HCT116 (cell line): ENCODE results near the gene ZNF618.

Source experiments
- EZH2phosphoT487 ChIP-seq: fragments of 200-600 bp; IDR thresholded peaks from 2 replicates; pipeline ENCODE4 v1.6.1; 2018; ENCODE audit warnings: antibody characterized with exemption, borderline replicate concordance
- FOSL1 ChIP-seq: IDR thresholded peaks from 2 replicates; pipeline ENCODE4 v1.6.1; 2012; ENCODE audit warnings: low read depth
- POLR2A ChIP-seq: IDR thresholded peaks from 2 replicates; pipeline ENCODE4 v1.7.0; 2011; ENCODE audit warnings: borderline replicate concordance; ENCODE audit not compliant: insufficient read depth, insufficient read length; ENCODE audit errors: extremely low read depth
- POLR2AphosphoS5 ChIP-seq: IDR thresholded peaks from 2 replicates; pipeline ENCODE4 v1.6.1; 2011; ENCODE audit warnings: mild to moderate bottlenecking, low read depth, low read length, moderate library complexity
- SIN3A ChIP-seq: IDR thresholded peaks from 2 replicates; pipeline ENCODE4 v1.6.1; 2012; ENCODE audit warnings: low read depth
- TCF7L2 ChIP-seq: IDR thresholded peaks from 2 replicates; pipeline ENCODE4 v1.7.0; 2011; ENCODE audit warnings: borderline replicate concordance, inconsistent platforms; ENCODE audit not compliant: insufficient read depth, insufficient read length; ENCODE audit errors: extremely low read depth
- YY1 ChIP-seq: IDR thresholded peaks from 2 replicates; pipeline ENCODE4 v1.6.1; 2011; ENCODE audit warnings: low read length, low read depth, moderate library complexity, mild to moderate bottlenecking; ENCODE audit not compliant: insufficient replicate concordance; ENCODE audit errors: extremely low read depth
- ZBTB33 ChIP-seq: IDR thresholded peaks from 2 replicates; pipeline ENCODE4 v1.6.1; 2011; ENCODE audit warnings: mild to moderate bottlenecking, low read length, moderate library complexity; ENCODE audit not compliant: insufficient replicate concordance; ENCODE audit errors: extremely low read depth
- ZFX ChIP-seq: fragments of 450-650 bp; IDR thresholded peaks from 2 replicates; pipeline ENCODE4 v1.6.1; 2017
- TF ChIP-seq, protein P1 (sequence below), 3 experiments: fragments of 200-600 bp in 1 of 3; sonication (generic) in 1 of 3; IDR thresholded peaks in 2 of 3; conservative IDR thresholded peaks in 1 of 3; 2 replicates each; pipeline ENCODE4 v1.5.1; 2012 to 2017; ENCODE audit warnings: low read depth in 2 of 3, low read length in 2 of 3, antibody characterized with exemption in 1 of 3, borderline replicate concordance in 1 of 3, control low read depth in 1 of 3, mild to moderate bottlenecking in 1 of 3, mixed read lengths in 1 of 3, mixed run types in 1 of 3, moderate library complexity in 1 of 3; ENCODE audit not compliant: insufficient read depth in 1 of 3

DNA sequence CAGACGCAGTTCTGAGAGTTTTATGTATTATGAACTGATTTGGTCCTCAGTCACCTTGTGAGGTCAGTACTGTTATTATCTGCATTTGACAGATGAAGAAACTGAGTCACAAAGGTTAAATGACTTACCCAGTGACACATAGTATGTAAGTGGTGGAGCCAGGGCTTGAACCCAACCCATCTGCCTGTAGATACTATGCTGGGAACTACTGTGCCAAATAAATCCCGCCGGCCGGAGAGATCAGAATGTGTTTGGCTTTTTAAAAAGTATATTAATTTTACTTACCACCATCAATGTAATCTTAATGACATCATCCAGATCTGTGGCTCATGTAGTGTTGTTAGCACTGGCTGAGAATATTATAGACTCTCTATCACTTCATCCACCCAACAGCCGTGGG is 80.8 kb downstream of the ZNF618 start:
- TF ChIP-seq, protein P1, sequence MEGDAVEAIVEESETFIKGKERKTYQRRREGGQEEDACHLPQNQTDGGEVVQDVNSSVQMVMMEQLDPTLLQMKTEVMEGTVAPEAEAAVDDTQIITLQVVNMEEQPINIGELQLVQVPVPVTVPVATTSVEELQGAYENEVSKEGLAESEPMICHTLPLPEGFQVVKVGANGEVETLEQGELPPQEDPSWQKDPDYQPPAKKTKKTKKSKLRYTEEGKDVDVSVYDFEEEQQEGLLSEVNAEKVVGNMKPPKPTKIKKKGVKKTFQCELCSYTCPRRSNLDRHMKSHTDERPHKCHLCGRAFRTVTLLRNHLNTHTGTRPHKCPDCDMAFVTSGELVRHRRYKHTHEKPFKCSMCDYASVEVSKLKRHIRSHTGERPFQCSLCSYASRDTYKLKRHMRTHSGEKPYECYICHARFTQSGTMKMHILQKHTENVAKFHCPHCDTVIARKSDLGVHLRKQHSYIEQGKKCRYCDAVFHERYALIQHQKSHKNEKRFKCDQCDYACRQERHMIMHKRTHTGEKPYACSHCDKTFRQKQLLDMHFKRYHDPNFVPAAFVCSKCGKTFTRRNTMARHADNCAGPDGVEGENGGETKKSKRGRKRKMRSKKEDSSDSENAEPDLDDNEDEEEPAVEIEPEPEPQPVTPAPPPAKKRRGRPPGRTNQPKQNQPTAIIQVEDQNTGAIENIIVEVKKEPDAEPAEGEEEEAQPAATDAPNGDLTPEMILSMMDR (IDR thresholded peaks at IDR 0.05 in 2 of 3, conservative IDR thresholded peaks at IDR 0.05 in 1 of 3; ENCODE audit: borderline replicate concordance in 1 of 3, insufficient read depth in 1 of 3, low read depth in 2 of 3, low read length in 2 of 3), result no peak
- TF ChIP-seq YY1 (no peak), POLR2A (no peak), POLR2AphosphoS5 (no peak), TCF7L2 (no peak), SIN3A (no peak), ZFX (no peak), FOSL1 (no peak), EZH2phosphoT487 (no peak), ZBTB33 (no peak)
